ENCODE results near the gene IMPDH1.
"Not testable (repeated sequence)": the region's sequence is repeated elsewhere in the genome, so short reads cannot be mapped to it uniquely, and the experiment has no call there.

Gene IMPDH1

DNA sequence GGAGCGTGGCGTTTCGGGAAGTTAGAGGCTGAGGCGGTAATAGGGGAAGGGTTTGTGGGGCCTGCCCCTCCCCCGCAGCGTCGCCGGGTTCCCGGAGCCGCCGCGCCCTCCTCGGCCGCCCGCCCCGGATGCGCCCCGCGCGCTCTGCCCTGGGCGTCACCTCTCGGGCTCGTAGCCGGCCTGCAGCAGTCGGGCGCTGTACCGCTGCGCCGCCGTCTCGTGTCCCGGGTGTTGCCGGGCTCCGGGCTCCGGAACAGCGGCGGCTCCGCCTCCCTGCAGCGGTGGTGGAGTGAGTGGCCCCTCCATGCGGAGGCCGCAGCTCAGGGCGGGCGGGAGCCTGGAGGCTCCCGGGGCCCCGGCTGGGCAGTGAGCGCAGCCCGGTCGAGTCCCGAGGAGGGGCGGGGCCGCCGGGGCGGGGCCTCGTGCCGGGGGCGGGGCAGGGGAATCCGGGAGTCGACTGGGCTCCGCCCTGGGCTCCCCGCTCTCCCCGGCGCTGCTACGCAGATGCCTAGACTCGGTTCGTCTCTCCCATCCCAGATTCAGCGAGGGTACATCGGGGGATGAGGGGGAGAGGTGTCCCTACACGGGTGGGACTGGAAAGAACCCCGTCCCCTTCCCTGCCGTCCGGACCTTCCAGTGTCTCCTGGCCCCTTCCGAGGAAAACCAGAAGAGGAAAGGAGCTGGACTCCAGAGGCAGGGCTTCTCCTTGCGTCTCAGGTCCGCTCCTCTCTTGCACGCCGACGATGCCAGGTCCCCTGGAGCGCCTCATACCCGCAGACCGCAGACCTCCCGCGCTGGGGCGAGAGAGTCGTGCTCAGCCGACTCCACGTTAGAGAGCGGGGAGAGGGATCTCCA lies at the start of gene IMPDH1:
IMPDH1 (minus strand) TSS at position 387 of the 855 bp plus-strand sequence; CDS start at position 306, 81 bp downstream.
- peak; percentile 65 to 87 for DNase-seq (ENCODE audit: low read depth in 2 of 2)

DNA sequence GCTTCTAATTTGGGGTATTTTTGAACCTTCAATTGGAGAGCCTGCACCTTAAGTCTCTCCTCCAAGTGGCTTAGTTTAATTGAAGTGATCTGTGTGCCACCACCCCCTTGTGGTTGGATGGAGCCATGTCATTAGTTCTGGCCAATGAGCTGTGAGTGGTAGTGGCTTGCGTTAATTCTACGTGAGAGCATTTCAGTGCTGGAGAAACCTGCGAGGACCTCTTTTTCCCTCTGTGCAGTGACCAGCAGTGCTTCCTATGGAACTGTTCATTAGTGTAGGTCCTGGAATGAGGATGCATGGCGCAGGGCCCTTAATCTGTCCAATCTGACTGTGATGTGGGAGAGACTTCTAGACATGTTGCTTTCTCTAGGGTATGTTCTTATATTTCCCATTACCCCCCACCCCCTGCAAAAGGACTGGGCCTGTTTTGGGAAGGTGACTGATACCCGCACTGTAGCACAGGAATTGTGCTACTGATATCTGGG lies 49.7 kb upstream of the IMPDH1 start:
- DNase-seq (ENCODE audit: low read depth in 2 of 2) = peak; percentile 19 to 36

DNA sequence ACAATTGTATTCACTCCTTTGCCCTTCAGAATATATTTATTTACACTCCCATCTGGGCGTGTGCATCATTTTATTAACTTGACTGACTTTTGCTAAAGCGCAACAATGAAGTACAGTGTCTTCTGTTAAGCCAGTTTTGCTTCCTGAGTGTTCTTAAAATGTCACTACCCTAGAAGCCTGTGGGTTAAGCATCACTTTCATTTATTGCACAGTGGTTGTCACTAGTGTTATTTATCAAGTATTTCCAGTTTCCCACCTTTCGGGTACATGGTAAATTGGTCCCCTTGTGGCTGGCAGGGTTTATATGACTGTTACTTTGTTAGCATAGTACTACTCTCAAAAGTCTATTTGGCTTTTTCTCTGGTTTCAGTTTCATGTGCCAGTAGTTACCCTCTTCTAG lies 49.2 kb upstream of the IMPDH1 start:
- no peak for DNase-seq (ENCODE audit: low read depth in 2 of 2)

DNA sequence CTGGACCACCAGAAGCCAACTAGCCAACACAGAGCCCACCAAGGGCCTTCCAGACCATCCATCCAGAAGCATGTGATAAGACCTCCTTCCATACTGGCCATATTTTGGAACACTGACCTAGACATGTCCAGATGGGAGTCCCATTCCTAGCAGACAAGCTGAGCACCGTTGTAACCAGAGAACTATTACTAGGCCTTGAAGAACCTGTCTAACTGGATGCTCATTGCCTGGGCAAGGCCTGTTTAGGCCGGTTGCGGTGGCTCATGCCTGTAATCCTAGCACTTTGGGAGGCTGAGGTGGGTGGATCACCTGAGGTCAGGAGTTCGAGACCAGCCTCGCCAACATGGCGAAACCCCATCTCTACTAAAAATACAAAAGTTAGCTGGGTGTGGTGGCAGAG lies 47.6 kb upstream of the IMPDH1 start:
- DNase-seq (ENCODE audit: low read depth in 2 of 2) = not testable (repeated sequence)

DNA sequence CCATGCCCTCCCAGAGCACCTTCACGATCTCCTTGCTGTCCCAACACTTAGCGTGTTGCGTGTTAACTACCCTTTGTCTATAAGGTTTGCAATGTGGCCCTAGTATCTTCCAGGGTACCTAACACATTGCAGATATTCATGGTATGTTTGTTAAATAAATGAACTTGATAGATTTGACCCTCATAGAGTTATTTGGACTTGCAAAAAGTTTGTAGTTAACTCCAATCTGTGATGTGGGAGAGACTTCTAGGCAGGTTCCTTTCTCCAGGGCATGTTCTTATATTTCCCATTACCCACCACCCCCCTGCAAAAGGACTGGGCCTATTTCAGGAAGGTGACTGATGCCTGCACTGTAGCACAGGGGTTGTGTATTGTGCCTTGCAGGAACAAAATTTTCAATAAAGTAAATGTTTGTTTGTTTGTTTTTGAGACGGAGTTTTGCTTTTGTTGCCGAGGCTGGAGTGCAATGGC lies 46.5 kb upstream of the IMPDH1 start:
- no peak for DNase-seq (ENCODE audit: low read depth in 2 of 2)

DNA sequence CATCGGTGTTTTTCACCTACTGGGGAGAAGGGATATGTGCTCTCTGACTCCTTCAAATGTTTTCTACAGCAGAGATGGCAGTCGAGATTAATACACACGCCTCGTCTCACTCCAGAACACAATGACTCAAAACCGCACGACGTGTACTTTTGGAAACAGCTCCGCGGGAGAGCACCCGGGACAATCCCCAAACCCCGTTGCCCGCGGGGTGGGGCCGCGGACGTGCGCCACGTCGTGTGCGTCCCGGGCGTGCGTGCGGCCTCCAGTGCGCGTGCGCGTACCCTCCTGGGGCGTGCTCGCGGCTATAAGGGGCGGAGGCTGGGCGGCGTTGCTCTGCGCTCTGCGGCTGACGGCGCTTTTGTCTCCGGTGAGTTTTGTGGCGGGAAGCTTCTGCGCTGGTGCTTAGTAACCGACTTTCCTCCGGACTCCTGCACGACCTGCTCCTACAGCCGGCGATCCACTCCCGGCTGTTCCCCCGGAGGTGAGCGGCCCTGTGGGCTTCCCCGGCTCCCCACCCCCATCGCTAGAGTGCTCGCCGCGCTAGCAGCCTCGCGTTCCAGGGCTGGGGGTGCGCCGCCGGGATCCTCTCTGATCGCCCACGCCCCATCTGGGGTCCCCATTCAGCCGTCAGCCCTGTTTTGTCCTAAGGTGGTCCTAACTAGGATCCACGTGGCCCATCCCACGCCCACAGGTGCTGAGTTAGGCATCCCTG lies 45.9 kb upstream of the IMPDH1 start, which contains the start of gene HILPDA:
HILPDA (plus strand) TSS at position 336 of the 712 bp plus-strand sequence. CDS start 1,391 bp downstream, outside the sequence.
- DNase-seq (ENCODE audit: low read depth in 2 of 2) = peak; percentile 81 to 87

DNA sequence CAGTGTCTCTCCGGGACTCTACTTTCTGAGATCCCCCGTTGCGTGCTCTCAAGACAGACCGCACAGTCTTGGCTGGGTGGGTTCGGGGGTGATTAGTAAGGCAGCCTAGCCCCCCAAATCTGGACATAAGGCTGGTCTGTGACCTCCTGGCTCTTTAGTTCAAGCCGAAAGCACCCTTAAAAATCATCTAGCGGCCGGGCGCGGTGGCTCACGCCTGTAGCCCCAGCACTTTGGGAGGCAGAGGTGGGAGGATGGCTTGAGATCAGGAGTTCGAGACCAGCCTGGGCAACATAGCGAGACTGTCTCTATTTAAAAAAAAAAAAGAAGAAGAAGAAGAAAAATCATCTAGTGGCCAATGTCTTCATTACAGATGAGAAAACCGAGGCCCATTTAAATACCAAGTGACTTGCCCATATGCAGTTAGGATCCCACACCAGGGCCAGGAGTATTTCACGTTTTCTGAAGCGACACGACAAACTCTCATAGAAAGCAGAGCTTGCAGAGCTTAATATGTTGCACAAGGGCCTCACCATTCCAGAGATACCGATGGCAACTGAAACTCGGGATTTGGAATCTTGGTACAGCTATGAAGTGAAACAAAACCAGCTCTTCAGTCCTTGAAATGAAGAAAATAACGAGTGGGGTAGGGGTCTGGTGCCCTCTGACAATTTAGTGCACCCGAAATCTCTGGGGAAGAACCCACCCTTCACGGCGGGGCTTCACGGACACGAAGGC lies 45.2 kb upstream of the IMPDH1 start:
- DNase-seq (ENCODE audit: low read depth in 2 of 2) = no peak

DNA sequence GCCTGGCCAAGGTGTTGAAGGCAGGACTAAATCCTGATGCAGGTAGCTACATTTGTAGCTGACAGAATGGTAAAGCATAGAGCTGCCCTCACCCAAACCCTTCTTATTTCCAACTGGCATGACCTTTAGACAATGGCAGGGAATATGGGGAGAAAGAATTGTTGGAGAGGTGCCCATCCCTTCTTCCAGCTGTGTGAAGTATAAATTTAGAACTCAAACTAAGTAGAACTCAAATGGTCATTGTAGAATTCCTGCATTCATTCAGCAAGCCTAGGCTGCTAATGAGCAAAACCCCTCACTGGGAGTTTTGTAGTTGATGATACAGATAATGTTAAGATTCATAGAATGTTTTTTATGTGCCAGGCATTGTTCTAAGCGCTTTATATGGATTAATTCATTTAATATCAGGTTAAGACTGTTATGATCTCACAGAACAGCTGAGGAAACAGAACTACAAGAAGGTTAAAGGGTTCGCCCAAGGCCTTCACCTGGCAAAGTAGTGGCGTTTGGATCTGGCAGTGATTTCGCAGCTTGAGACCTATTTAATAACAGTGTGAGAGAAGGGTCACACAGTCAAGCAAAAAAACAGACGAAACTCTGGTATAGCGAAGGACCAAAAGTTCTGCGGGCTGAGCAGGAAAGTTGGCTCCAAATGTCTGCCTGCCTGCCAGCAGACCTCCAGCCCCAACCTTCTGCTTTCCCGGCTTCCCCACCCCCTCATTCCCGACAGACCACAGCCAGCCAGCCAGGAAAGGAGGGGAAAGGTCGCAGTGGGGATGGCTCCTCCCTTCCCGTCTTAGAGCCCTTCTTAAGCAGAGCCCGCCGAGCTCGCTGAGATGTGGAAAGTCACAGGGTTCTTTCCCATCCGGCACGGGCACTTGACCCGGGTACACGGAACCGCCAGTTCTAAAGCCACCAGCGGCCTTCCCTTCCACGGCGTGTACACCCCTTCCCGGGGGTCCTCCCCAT lies 44.3 kb upstream of the IMPDH1 start:
- DNase-seq (ENCODE audit: low read depth in 2 of 2) = no peak

DNA sequence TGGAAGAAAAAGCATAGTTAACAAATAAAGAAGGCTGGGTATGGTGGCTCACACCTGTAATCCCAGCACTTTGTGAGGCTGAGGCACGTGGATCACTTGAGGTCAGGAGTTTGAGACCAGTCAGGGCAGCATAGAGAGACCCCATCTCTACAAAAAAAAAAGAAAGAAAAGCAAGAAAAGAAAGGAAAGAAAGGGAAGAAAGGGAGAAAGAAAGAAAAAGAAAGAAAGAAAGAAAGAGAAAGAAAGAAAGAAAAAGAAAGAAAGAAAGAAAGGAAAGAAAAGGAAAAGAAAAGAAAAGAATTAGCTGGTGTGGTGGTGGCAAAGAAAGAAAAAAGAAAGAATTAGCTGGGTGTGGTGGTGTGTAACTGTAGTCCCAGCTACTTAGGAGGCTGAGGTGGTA lies 42.8 kb upstream of the IMPDH1 start:
- DNase-seq (ENCODE audit: low read depth in 2 of 2) = no peak

DNA sequence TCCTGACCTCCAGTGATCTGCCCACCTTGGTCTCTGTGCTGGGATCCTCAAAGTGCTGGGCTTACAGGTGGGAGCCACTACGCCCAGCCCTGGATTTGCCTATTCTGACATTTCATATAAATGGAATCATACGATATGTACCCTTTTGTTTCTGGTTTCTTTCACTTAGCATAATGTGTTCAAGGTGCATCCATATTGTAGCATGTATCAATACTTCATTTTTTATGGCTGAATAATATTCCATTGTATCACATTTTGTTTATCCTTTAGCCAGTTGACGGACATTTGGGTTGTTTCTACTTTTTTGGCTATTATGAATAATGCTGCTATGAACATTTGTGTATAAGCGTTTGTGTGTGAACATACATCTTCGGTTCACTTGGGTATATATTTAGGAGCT lies 41.1 kb upstream of the IMPDH1 start:
- DNase-seq (ENCODE audit: low read depth in 2 of 2) = no peak

DNA sequence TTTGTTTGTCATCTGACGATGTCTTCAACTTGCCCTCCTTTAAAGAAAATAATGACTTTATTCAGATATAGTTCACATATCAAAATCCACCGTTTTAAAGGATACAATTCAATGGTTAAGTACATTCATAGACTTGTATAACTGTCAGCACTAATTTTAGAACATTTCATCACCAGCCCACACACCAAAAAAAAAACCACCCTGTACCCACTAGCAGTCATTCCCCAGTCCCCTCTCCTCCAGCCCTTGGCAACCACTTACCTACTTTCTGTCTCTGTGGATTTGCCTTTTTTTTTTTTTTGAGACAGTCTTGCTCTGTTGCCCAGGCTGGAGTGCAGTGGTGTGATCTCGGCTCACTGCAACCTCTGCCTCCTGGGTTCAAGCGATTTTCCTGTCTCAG lies 40.6 kb upstream of the IMPDH1 start:
- DNase-seq (ENCODE audit: low read depth in 2 of 2) = no peak

DNA sequence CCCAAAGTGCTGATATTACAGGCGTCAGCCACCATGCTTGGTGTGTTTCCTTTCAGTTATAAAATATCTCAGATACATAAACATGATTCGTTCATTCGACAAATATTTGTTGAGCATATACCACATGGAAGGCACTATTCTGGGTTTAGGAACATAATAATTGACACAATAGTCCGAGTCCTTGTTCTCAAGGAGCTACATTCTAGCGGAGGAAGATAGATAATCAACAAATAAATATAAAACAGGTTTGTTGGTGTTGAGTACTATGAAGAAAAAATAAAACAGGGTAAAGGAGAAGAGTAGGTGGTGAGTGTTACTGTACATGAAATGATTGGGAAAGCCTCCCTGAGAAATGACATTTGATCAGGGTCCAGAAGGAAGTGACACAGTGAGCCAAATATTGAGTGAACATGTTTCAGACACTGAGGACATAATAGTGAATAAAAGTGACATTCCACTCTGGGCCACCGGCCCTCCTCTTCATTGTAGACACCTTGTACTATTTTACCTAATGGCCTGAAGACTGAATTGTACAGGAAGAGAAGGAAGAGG lies 39.0 kb upstream of the IMPDH1 start:
- no peak for DNase-seq (ENCODE audit: low read depth in 2 of 2)

DNA sequence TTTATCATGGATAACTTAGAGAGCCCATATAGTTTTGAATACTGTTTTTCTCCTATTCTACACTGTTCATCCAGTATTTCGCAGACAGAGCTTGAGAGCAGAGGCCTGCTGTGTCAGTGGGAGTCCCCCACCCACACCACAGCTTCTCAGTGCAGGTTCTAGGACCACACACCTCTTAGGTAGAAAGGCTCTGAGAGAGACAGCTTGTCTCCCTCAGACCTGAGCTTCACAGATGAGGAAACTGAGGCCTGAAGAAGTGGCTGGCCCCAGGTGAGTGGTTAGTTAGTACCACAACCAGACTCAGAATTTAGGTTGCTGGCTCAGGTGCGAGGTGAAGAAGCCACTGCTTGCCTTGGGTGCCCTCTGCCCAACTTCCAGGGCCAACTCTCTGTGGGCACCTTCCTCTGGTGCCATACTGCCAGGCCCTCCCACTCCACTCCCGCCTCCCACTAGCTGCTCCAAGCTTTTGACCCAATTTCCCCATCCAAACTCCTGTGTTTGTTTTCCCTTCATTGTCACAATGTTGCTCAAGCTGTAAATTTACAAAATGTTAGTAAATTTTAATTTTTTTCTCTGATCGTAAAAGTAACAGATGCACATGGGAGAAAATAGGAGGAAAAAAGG lies 38.3 kb upstream of the IMPDH1 start:
- DNase-seq (ENCODE audit: low read depth in 2 of 2) = no peak

DNA sequence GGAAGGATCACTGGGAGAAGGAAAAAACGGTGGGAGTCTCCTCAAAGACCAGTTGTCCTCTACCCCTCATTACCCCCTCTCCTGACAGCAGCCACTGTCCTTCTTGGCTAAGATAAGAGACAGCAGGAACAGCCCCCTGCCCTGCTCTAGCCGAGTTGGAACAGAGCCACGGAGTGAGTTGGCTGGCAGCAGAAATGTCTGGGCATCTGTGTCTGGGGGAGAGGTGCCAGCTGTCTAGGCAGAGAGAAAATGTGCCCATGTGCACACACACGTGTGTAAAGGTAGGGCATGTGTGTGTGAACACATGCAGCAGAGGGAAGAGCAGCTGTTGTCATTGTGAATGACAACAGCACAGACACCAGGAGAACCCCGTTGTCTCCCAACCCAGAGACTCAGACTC lies 36.5 kb upstream of the IMPDH1 start:
- DNase-seq (ENCODE audit: low read depth in 2 of 2) = no peak

DNA sequence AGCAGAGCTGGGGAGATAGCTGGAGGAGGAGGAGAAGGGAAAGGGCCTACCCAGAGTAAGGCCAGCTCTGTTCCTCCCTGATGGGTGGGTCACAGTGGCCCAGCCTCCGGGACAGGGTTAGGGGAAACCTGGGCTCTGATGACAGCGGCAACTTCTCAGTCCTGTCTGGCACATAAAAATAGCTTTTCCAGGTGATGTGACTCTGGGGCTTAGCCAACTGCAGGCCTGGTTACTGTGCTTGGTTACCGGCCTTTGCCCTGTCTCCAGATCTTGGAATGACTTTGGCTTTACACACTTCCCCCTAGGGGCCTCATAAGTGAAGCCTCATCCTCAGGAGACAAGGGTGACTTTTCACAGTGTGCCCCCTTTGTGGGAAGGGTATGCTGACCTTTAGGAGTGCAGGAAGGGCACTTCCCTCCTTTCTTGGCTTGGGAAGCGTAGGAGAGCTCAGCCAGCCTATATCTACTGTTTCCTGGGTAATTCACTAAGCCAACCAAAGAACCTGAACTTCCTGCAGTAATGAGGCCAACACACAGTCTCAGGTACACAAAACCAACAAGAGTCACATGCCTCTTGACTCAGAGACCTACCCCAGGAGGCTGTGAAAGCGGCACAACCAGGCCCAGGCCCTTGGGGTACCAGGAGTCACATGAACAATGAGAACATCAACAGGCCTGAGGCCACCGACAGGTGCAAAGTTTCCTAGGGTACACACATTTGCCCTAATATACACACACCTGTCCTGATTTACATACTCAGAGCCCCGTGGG lies 34.2 kb upstream of the IMPDH1 start:
- no peak for DNase-seq (ENCODE audit: low read depth in 2 of 2)

DNA sequence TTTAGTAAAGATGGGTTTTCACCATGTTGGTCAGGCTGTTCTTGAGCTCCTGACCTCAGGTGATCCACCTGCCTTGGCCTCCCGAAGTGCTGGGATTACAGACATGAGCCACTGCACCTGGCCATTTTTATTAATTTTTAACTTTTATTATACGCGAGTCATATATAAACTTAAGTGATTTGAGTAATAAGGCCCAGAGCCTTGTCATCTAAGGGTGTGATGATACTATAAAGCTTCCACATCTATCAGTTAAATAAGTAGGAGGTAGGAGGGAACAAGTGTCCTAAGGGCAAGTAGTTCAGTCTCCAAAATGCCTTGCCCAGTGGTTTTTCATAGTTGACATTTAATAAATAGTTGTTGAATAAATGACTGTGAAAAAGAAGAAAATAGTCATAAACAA lies 32.6 kb upstream of the IMPDH1 start:
- no peak for DNase-seq (ENCODE audit: low read depth in 2 of 2)

DNA sequence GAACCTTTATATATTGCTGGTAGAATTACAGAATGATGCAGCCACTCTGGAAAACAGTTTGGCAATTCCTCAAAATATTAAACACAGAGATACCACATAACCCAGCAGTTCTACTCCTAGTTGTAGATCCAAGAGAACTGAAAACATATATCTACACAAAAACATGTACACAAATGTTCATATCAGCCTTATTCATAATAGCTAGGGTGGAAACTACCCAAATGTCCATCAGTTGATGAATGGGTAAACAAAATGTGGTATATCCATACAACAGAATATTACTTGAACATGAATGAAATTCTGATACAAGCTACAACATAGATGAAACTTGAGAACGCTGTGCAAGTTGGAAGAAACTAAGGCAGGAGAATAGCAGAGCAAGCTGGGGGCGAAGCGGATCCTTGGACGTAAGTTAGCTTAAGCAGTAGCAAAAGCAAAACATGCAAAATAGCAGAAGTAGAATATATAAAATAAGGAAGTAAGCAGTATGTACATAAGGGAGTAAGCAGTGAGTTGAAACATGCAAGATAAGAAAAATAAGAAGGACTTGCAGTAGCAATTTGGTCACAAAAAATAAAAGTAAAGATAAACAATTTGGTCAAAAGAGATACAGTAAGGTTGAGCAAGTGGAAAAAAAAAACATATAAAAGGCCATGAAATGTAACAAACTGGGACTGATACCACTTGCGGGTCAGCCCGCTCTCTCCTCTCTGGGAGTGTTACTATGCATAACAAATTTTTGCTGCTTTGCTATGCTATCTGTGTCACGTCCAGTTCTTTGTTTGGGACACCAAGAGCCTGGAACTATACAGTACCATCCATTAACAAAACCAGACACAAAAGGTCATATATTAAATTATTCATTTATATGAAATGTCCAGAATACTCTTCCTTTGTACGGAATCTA lies 27.9 kb upstream of the IMPDH1 start:
- no peak for DNase-seq (ENCODE audit: low read depth in 2 of 2)

DNA sequence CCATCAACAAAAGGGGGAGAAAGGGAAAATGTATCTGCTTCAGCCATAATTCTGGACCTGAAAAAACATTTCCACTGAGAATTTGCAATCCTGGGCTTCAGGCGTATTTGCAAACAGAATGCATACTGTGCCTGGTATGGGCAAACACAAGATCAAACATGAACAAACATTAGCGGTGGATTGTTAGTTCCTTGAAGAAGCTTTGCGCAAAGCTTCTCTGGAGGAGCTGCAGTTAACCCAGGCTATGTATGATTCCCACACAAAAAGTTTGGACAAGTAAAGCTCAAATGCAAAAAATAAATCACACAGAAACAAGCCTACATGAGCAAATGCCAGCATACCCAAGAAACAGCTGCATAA lies 25.5 kb upstream of the IMPDH1 start:
- DNase-seq (ENCODE audit: low read depth in 2 of 2) = no peak
